Sigmoid colon (tissue), 4 donors: ENCODE results near the gene CRY1.

ENCODE experiments used
- POLR2AphosphoS5 ChIP-seq, 4 donors: sonication (generic); formaldehyde crosslinking; IDR thresholded peaks; one replicate each; pipeline ENCODE4 v1.6.1; 2017; ENCODE audit warnings: antibody characterized with exemption in 4 of 4
- TF ChIP-seq, protein P1 (sequence below), 4 experiments: fragments of 450-650 bp in 3 of 4; fragments of 200-600 bp in 1 of 4; IDR thresholded peaks; one replicate each; pipeline ENCODE4 v1.5.1; 2016 to 2019; ENCODE audit warnings: antibody characterized with exemption in 4 of 4, mild to moderate bottlenecking in 3 of 4, moderate library complexity in 2 of 4

DNA sequence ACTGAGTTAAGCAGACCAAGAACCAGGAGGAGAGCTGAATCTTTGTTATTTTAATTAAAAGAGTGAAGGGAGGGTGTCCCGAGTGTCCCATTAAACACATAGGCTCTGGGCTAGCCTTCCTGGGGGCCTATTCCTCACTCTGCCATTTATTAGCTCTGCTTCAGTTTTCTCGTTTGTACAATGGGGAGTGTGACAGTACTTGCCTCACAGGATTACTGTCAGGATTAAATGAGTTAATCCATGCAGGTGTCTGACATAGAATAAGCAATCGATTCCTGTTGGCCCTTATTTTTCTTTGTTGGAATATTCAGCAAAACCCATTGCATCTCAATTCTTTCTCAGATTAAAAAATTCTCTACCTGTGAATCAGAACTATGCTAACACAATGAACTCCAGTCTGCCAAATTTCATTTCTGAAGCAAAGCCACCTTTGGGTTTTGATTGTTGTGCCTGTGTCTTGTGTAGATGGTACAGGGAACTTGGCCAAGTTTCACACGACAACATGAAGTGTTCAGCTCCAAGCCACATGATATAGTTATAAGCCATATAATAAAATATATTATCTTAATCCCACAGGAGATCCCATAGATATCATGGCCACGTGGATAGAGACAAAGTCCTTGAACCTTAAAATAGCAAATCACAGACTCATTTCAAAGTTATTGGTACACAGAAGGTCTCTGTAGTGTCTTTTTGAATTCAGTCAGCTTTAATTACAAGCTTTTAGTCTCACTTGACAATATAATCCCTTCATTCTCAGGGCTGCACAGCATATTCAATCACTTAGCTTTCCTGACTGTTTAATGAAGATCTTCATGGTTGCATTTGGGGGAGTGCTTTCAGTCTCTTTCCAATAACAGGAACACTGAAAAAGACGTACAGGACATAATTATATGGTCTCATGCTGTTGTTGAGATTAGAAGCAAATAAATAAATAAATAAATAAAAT lies 34.4 kb upstream of the CRY1 start:
- TF ChIP-seq, protein P1, sequence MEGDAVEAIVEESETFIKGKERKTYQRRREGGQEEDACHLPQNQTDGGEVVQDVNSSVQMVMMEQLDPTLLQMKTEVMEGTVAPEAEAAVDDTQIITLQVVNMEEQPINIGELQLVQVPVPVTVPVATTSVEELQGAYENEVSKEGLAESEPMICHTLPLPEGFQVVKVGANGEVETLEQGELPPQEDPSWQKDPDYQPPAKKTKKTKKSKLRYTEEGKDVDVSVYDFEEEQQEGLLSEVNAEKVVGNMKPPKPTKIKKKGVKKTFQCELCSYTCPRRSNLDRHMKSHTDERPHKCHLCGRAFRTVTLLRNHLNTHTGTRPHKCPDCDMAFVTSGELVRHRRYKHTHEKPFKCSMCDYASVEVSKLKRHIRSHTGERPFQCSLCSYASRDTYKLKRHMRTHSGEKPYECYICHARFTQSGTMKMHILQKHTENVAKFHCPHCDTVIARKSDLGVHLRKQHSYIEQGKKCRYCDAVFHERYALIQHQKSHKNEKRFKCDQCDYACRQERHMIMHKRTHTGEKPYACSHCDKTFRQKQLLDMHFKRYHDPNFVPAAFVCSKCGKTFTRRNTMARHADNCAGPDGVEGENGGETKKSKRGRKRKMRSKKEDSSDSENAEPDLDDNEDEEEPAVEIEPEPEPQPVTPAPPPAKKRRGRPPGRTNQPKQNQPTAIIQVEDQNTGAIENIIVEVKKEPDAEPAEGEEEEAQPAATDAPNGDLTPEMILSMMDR (IDR thresholded peaks at IDR 0.05): no peak
- TF ChIP-seq POLR2AphosphoS5 (IDR thresholded peaks at IDR 0.05): no peak
